Ectodermal cell (in vitro differentiated cells): Measurements from ENCODE around the gene TFDP1.

Source experiments
- H3K27ac ChIP-seq: 2 replicates; pipeline ENCODE4 v1.7.0; 2013; ENCODE audit warnings: mild to moderate bottlenecking, low read depth, low read length; ENCODE audit not compliant: insufficient read depth, poor library complexity, severe bottlenecking
- H3K27me3 ChIP-seq: 2 replicates; pipeline ENCODE4 v1.7.0; 2013; ENCODE audit warnings: mild to moderate bottlenecking, low read length; ENCODE audit not compliant: insufficient read depth, control insufficient read depth, poor library complexity, severe bottlenecking
- H3K36me3 ChIP-seq: one replicate; pipeline ENCODE4 v1.7.0; 2013; ENCODE audit warnings: low read length; ENCODE audit not compliant: control insufficient read depth, insufficient read depth
- H3K4me1 ChIP-seq: one replicate; pipeline ENCODE4 v1.7.0; 2013; ENCODE audit warnings: low read length; ENCODE audit not compliant: control insufficient read depth, insufficient read depth
- H3K4me3 ChIP-seq: 2 replicates; pipeline ENCODE4 v1.7.0; 2013; ENCODE audit warnings: low read depth, low read length, control low read depth; ENCODE audit not compliant: insufficient read depth
- H3K9me3 ChIP-seq: 2 replicates; pipeline ENCODE4 v1.7.0; 2013; ENCODE audit warnings: mild to moderate bottlenecking, low read length, moderate library complexity; ENCODE audit not compliant: control insufficient read depth
- WGBS, 2 experiments: methylation state at CpG; one replicate each; pipeline ENCODE4 v1.1.7; 2013; ENCODE audit warnings: missing lambda C conversion rate in 2 of 2; 5-methylcytosine and 5-hydroxymethylcytosine counted together

Gene TFDP1

DNA sequence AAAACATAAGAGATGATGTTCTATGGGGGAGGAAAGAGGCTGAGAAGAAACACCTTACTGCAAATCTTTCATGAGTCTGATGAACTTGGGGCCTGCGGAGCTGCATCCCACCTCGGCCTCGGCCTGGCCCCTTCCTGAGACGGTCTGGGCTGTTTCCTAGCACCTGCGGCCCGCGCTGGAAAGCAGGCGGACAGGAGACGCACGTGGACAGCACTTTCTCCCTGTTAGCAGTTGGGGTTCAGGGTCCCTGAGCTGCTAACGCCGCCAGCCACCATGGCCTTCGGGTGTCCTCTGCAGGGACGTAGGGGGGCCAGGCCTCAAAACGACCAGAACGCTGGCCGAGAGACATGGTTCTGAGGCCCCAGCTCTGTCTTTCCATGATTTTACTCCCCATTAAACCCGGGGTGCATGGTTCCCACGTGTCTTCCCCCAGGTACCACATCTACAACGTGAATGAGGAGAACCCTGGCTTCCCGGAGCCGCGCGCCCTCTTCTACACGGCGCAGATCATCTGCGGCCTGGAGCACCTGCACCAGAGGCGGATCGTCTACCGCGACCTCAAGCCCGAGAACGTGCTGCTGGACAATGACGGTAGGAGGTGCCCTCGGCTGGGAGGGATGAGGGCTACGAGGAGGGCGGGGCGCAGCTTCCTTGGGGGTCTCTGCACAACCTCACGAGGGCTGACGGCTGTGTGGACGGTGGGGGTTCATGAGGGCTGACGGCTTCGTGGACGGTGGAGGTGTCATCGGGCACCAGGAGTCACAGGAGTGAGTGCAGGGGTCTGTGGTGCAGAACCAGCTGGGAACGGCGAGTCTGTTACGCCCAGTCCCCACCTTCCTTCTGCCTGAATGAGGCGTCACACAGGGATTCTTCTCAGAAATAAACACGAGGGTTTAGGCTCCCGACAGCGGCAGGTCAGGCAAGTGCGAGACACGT lies 86.8 kb downstream of the TFDP1 start:
- Histone ChIP-seq H3K27me3 (no peaks in the 10 kb centered on the region), H3K36me3 (no peaks in the 10 kb centered on the region), H3K4me1 (no peaks in the 10 kb centered on the region), H3K4me3 (no peak overlapping the region), H3K9me3 (no peaks in the 10 kb centered on the region), H3K27ac (no peak overlapping the region)
- WGBS, 2 experiments = 93 to 94% methylated on average over 54 of the region's 54 CpGs

DNA sequence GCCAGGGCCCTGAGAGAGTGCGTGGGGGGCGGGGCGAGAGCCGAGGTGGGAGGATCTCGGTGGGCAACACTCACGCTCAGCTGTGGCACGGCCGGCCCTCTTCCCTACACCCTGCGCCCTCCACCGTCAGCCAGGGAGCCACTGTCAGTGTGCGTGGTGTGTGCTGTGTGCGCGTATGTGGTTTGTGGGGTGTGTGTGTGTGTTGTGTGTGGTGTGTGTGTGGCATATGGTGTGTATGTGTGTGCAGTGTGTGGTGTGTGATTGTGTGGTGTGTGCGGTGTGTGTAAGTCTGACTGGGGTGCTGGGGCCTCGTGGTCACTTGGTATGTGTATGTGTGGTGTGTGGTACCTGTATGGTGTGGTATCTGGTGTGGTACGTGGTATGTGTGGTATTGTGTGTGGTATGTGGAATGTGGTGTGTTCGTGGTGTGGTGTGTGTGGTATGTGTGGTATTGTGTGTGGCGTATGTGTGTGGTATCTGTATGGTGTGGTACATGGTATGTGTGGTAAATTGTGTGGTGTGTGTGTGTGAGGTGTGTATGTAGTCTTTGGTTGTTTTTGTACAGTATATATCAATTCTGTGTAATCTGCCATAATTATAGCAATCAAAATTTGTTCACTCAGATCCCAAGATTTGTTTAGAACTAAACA lies 87.6 kb downstream of the TFDP1 start:
- 86 to 89% methylated on average over 18 of the region's 18 CpGs for WGBS, 2 experiments
- H3K4me3 ChIP-seq = no peak overlapping the region
- H3K27me3 ChIP-seq = no peaks in the 10 kb centered on the region
- H3K4me1 ChIP-seq = no peaks in the 10 kb centered on the region
- H3K36me3 ChIP-seq = no peaks in the 10 kb centered on the region
- H3K9me3 ChIP-seq = no peaks in the 10 kb centered on the region
- no peak overlapping the region for H3K27ac ChIP-seq
